ENCODE measurements around the gene VPS35L.
"Not testable (repeated sequence)": the region's sequence is repeated elsewhere in the genome, so short reads cannot be mapped to it uniquely, and the experiment has no call there.

Gene VPS35L

GRCh38 chr16:19532601-19533000, 22.9 kb upstream of the VPS35L start:
- DNase-seq: no peak

- DNase-seq: no peak
These were observed 15.1 kb upstream of the VPS35L start for GRCh38 chr16:19540241-19540970.

- no peak for DNase-seq
These were observed 13.2 kb upstream of the VPS35L start for GRCh38 chr16:19542138-19542821.

GRCh38 chr16:19543278-19543996, 12.1 kb upstream of the VPS35L start:
- not testable (repeated sequence) for DNase-seq

DNA sequence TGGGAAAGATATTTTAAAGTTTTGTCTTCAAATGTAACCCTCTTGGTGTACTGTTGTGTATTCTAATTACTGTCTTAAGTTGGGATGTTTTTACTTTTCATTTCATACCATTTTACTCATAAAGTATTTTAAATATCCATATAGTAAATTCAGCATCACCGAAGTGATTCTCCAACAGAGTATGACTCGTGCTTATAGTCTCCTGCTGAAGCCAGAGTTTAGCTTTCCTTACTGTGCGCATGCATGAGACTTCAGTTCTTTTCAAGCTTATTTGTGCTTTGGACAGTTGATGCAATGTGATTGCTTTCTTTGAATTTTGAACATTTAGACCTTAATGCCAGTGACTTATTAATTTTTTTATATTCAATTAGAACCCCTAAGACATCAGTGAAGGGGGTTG, 7.4 kb upstream of the VPS35L start:
- no peak for DNase-seq

DNA sequence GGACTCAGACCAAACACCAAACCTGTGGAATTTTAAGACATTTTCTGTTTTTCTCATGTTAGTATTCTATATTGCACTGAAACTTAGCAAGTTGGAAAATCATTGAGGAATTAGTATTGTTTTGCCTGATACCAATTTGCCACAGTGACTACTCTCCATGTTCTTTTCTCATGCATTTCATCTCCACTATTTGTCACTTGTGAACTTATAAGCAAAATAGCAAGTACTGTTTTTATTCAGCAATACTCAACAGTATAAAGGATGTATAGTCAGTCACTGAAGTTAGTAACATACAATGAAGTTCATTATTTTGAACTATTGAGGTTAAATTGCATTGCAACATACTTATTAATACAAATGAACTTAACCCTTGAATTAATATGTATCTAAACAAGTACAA, 5.8 kb upstream of the VPS35L start:
- no peak for DNase-seq

- peak; percentile 53 for DNase-seq
These were observed 652 bp downstream of the VPS35L start for GRCh38 chr16:19555938-19556771.

GRCh38 chr16:19559242-19559910, 3.9 kb downstream of the VPS35L start:
- peak; percentile 60 for DNase-seq

DNA sequence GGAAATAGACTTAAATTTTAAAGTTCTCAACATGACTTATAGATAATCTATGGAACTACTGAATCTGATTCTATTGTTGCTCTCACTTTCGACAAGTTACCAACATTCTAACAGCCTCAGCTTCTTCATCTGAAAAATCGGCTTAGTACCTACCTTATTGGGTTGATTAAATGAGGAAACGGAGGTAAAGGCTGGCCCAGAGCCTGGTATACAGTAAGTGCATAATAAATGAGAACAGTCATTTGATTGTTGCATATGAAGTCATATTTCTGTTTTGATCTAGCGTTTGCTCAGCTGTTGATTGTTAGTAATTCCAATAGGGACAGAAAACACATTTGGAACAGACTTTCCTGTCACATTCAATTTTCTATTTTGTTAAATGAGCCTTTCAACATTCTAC, 4.6 kb downstream of the VPS35L start:
- DNase-seq: no peak

GRCh38 chr16:19563377-19563776, 7.9 kb downstream of the VPS35L start:
- DNase-seq: no peak

GRCh38 chr16:19566362-19566761, 10.9 kb downstream of the VPS35L start:
- DNase-seq: no peak

DNA sequence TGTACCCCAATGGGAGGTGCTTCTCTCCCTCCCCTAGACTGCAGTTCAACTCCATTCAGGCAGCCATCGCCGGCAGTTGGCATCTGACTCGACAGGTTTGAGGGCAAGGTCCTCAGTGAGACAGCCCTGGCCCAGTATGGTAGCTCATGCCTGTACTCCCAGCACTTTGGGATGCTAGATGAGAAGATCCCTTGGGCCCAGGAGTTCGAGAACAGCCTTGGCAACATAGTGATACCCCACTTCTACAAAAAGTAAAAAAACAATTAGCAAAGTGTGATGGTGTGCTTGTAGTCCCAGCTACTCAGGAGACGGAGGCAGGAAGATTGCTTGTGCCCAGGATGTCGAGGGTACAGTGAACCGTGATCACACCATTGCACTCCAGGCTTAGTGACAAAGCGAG, 12.1 kb downstream of the VPS35L start:
- DNase-seq: no peak

GRCh38 chr16:19573997-19574396, 18.5 kb downstream of the VPS35L start:
- DNase-seq: no peak

- no peak for DNase-seq
These were observed 19.1 kb downstream of the VPS35L start for GRCh38 chr16:19574615-19575014.

DNA sequence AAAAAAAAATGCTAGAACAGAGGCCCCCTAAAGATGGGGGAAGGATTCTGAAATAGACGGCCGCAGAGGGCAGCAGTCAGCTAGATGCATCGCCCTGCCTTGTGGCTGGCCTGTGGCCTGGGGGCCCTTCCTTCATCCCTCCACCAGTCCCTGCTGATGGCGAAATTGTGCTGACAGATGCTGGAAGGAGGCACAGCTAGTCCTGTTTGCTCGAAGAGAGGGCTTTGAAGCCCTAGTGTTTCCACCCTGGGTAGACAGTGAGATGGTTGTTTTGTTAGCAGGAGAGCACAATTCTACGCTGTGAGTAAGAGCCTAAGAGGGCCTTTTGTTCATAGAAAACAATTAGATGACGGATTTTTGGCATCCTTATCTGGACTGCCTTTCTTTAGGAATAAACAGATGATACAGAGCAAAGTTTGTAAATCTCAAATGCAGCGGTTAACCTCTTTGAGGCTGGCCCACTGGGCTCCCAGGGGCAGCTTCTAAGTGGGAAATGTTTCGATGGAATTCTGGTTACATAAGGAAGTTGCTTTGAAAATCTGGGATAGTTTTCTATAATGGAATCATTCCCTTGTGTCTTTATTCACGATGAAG, 23.0 kb downstream of the VPS35L start:
- no peak for DNase-seq

DNA sequence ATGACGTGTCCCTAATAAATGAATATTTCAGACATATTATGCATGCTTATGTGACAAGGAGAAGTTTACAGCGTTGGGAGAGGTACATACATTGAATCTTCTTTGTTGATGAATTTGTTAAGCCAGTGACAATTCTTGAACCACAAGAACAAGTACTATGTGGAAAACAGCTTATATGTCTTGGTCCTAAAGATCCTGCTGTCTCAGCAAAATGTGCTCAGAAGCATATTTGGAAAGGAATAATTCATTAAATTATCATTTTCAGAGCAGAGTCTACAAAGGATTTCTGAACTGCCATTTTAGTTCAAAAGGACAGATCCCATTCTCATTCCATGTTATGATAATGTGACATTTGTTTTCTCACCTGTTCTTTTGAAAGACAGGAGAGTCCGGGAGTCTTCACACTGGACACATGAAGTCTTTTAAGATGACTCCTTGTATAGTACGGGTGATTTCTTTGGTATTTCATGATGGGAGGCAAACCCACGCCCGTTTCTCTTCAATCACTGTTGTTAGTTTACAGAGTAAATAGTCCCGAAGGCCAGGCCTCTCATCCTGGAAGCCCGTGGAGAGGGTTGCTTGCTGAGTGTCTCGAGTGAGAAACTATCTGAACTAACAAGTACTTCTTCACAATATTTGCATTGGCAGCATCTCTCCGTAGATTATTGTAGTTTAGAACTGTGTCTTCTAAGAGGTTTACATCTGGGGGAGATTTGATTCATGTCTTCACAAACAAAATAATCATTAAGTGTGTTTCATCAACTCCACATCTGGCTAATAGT, 26.7 kb downstream of the VPS35L start:
- no peak for DNase-seq

DNA sequence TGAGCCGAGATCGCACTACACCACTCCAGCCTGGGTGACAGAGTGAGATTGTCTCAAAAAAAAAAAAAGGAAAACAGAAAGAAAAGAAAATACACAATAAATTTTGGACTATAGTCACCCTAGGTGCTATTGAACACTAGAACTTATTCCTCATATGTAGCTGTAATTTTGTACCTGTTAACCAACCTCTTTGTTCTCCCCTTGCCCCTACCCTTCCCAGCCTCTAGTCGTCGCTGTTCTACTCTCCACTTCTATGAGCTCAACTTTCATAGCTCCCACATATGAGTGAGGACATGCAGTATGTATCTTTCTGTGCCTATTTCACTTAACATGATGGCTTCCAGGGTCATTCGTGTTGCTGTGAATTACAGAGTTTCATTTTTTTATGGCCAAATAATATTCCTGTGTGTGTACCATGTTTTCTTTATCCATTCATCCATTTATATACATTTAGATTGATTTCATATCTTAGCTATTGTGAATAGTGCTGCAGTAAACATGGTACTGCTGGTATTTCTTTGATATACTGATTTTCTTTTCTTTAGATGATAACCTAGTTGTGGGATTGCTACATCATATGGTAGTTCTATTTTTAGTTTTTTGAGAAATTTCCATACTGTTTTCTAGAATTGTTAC, 28.3 kb downstream of the VPS35L start:
- DNase-seq: peak; percentile 48

GRCh38 chr16:19588661-19589060, 33.2 kb downstream of the VPS35L start:
- no peak for DNase-seq

GRCh38 chr16:19589106-19589505, 33.6 kb downstream of the VPS35L start:
- DNase-seq: no peak

- peak; percentile 83 for DNase-seq
These were observed 34.3 kb downstream of the VPS35L start for GRCh38 chr16:19589771-19590302.
